Measurements from ENCODE around the gene INTS1.

Gene INTS1

GRCh38 chr7:1503816-1504775 lies at the start of gene INTS1:
TSS of gene INTS1 (minus strand) at chr7:1504389. CDS start at chr7:1503960, 429 bp downstream.
- H2AFZ ChIP-seq (ENCODE audit: low read depth), result peak within 1 kb of the TSS; percentile 67
- H3K9ac ChIP-seq, result peak within 1 kb of the TSS; percentile 61
- H3K27me3 ChIP-seq (ENCODE audit: insufficient read depth, low read depth), result no peaks in the 10 kb centered on the region
- H3K4me2 ChIP-seq, result peak within 1 kb of the TSS; percentile 88
- H3K36me3 ChIP-seq (ENCODE audit: insufficient read depth), result 0 out of 2 replicates have a peak, but pooled peaks cover 3% of the 10 kb centered on the region
- peak; percentile 67 for TF ChIP-seq CTCF (conservative IDR thresholded peaks at IDR 0.05; ENCODE audit: low read depth, low read length)
- H4K20me1 ChIP-seq (ENCODE audit: insufficient read depth), result no peaks in the 10 kb centered on the region
- peaks cover 18% of the 10 kb centered on the region for H3K4me1 ChIP-seq (ENCODE audit: low read depth, poor library complexity, severe bottlenecking)
- H3K27ac ChIP-seq, result peak within 1 kb of the TSS; percentile 40; the same call in 1 of the 2 replicates
- no peak within 1 kb of the TSS for H3K4me3 ChIP-seq (IDR thresholded peaks at IDR 0.05; ENCODE audit: insufficient read depth, low read depth, low read length)
- peaks cover 31% of the 10 kb centered on the region for H3K79me2 ChIP-seq (ENCODE audit: insufficient read depth, low read depth)

GRCh38 chr7:1553512-1554210 lies 49.5 kb upstream of the INTS1 start:
- H3K27me3 ChIP-seq (ENCODE audit: insufficient read depth, low read depth), result peaks cover 10% of the 10 kb centered on the region; the same call in 1 of the 2 replicates
- H4K20me1 ChIP-seq (ENCODE audit: insufficient read depth), result no peaks in the 10 kb centered on the region
- no peak overlapping the region for H3K4me3 ChIP-seq (IDR thresholded peaks at IDR 0.05; ENCODE audit: insufficient read depth, low read depth, low read length)
- no peaks in the 10 kb centered on the region for H3K79me2 ChIP-seq (ENCODE audit: insufficient read depth, low read depth)
- H3K27ac ChIP-seq, result no peak overlapping the region
- peaks cover 8% of the 10 kb centered on the region for H3K4me1 ChIP-seq (ENCODE audit: low read depth, poor library complexity, severe bottlenecking)
- TF ChIP-seq CTCF (conservative IDR thresholded peaks at IDR 0.05; ENCODE audit: low read depth, low read length), result no peak
- H3K9ac ChIP-seq, result no peak overlapping the region
- H3K4me2 ChIP-seq, result no peak overlapping the region
- H2AFZ ChIP-seq (ENCODE audit: low read depth), result no peak overlapping the region
- no peaks in the 10 kb centered on the region for H3K36me3 ChIP-seq (ENCODE audit: insufficient read depth)

GRCh38 chr7:1552200-1552599 lies 48.0 kb upstream of the INTS1 start:
- no peak overlapping the region for H2AFZ ChIP-seq (ENCODE audit: low read depth)
- peaks cover 8% of the 10 kb centered on the region for H3K4me1 ChIP-seq (ENCODE audit: low read depth, poor library complexity, severe bottlenecking)
- no peak for TF ChIP-seq CTCF (conservative IDR thresholded peaks at IDR 0.05; ENCODE audit: low read depth, low read length)
- H4K20me1 ChIP-seq (ENCODE audit: insufficient read depth), result no peaks in the 10 kb centered on the region
- no peaks in the 10 kb centered on the region for H3K36me3 ChIP-seq (ENCODE audit: insufficient read depth)
- H3K9ac ChIP-seq, result no peak overlapping the region
- no peak overlapping the region for H3K4me2 ChIP-seq
- no peak overlapping the region for H3K27ac ChIP-seq
- H3K4me3 ChIP-seq (IDR thresholded peaks at IDR 0.05; ENCODE audit: insufficient read depth, low read depth, low read length), result no peak overlapping the region
- H3K79me2 ChIP-seq (ENCODE audit: insufficient read depth, low read depth), result no peaks in the 10 kb centered on the region
- peaks cover 7% of the 10 kb centered on the region; the same call in 1 of the 2 replicates for H3K27me3 ChIP-seq (ENCODE audit: insufficient read depth, low read depth)

- Histone ChIP-seq H3K36me3 (ENCODE audit: insufficient read depth) (no peaks in the 10 kb centered on the region), H4K20me1 (ENCODE audit: insufficient read depth) (no peaks in the 10 kb centered on the region), H3K4me2 (no peak overlapping the region), H3K4me3 (IDR thresholded peaks at IDR 0.05; ENCODE audit: insufficient read depth, low read depth, low read length) (no peak overlapping the region), H2AFZ (ENCODE audit: low read depth) (no peak overlapping the region), H3K9ac (no peak overlapping the region), H3K27me3 (ENCODE audit: insufficient read depth, low read depth) (peaks cover 7% of the 10 kb centered on the region; the same call in 1 of the 2 replicates), H3K4me1 (ENCODE audit: low read depth, poor library complexity, severe bottlenecking) (no peaks in the 10 kb centered on the region), H3K79me2 (ENCODE audit: insufficient read depth, low read depth) (no peaks in the 10 kb centered on the region), H3K27ac (no peak overlapping the region)
- no peak for TF ChIP-seq CTCF (conservative IDR thresholded peaks at IDR 0.05; ENCODE audit: low read depth, low read length)
These were observed 46.6 kb upstream of the INTS1 start for GRCh38 chr7:1550846-1551155.
